AG04450 (cell line): ENCODE data around the gene PAF1. TPM values are rescaled to one million over a fixed set of nuclear protein-coding genes. Genes with fewer than 3 reads are reported as not detected.

Experiments
- CTCF ChIA-PET: fragments of 300-600, 350-600 bp; formaldehyde crosslinking; extraction: SDS; loops from one replicate; lab custom pipeline; 2022; ENCODE audit warnings: antibody characterized with exemption, inconsistent platforms; lab: Charles Lee
- POLR2A ChIA-PET: fragments of 350-600 bp; formaldehyde crosslinking; extraction: SDS; loops from one replicate; lab custom pipeline; 2021; ENCODE audit warnings: antibody characterized with exemption, inconsistent platforms; lab: Yijun Ruan, JAX
- DNase-seq: peaks from one replicate; pipeline ENCODE4 v3.0.0-alpha.2; 2011; ENCODE audit warnings: low read depth, low spot score
- H3K27ac ChIP-seq: one replicate; pipeline ENCODE4 v1.5.1; 2012; ENCODE audit warnings: low read depth, low read length, control low read depth
- H3K27me3 ChIP-seq: one replicate; pipeline ENCODE4 v1.6.0; 2012; ENCODE audit warnings: low read length; ENCODE audit not compliant: control insufficient read depth, insufficient read depth
- H3K4me3 ChIP-seq: 2 replicates; pipeline ENCODE4 v1.5.1; 2011; ENCODE audit warnings: mild to moderate bottlenecking, low read depth, low read length, control low read depth
- H3K9me3 ChIP-seq: 2 replicates; pipeline ENCODE4 v1.5.1; 2012; ENCODE audit warnings: low read length; ENCODE audit not compliant: control insufficient read depth, insufficient read depth
- polyA plus RNA-seq: library from polyadenylated mRNA; depleted of rRNA; stranded (reverse); fragments of >200 nt; gene quantifications from 2 replicates; pipeline ENCODE4 v1.2.3, GENCODE V29; 2011
- TF ChIP-seq, protein P1 (sequence below): IDR thresholded peaks from 2 replicates; pipeline ENCODE4 v1.5.1; 2011; ENCODE audit warnings: low read depth, low read length, control low read depth, inconsistent platforms

Gene PAF1
- polyA plus RNA-seq, 1 experiment, result 60.5 TPM

DNA sequence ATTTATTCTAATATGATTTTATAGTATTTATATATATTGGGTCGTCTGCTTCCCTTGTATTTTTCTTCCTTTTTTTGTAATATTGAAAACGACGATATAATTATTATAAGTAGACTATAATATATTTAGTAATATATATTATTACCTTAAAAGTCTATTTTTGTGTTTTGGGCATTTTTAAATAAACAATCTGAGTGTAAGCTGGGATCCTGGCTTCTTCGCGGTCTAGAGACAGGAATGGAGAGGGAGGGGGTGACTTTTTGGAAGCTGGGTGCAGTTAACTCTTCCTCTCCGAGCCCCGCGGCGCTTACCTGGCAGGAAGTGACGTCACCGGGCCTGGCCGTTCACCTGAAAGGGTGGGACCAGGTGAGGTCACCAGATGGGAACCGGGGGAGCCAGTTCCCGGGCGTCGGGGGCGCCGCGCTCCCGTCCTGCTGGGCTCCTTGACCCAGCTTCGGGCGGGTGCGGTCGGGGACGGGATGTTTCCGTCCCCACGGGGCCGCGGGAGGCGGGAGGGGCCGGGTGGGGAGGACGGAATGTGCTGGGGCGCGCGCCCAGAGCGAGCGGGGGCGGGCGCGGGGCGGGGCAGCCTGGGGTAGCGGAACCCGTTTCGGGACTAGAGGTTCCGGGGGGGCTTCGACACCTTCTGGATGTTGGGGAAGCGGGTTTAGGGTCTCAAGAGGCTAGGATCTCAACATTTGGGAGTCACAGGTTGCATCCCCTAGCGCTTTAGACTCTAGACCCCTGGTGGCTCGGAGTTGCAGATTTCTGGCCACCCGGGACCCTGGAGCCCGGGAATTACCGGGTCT is 18.5 kb upstream of the PAF1 start:
- ChIA-PET CTCF (interaction anchor here (0.6 to 2.7 kb wide), 2 partner anchors 11 to 35 kb away, joined by 7 to 12 read pairs; no protein-coding TSS in a partner anchor), POLR2A (interaction anchor here (3.8 kb wide), 2 partner anchors 11 to 18 kb away, joined by 22 to 27 read pairs; partner anchors contain the start of genes MED29 and PAF1)
- H3K4me3 ChIP-seq, result peak overlapping the region; percentile 93
- TF ChIP-seq, protein P1, sequence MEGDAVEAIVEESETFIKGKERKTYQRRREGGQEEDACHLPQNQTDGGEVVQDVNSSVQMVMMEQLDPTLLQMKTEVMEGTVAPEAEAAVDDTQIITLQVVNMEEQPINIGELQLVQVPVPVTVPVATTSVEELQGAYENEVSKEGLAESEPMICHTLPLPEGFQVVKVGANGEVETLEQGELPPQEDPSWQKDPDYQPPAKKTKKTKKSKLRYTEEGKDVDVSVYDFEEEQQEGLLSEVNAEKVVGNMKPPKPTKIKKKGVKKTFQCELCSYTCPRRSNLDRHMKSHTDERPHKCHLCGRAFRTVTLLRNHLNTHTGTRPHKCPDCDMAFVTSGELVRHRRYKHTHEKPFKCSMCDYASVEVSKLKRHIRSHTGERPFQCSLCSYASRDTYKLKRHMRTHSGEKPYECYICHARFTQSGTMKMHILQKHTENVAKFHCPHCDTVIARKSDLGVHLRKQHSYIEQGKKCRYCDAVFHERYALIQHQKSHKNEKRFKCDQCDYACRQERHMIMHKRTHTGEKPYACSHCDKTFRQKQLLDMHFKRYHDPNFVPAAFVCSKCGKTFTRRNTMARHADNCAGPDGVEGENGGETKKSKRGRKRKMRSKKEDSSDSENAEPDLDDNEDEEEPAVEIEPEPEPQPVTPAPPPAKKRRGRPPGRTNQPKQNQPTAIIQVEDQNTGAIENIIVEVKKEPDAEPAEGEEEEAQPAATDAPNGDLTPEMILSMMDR, result 0 out of 2 replicates have a peak, but pooled peaks have one; percentile 7
- H3K9me3 ChIP-seq, result peaks cover 8% of the 10 kb centered on the region; the same call in 1 of the 2 replicates
- peak overlapping the region; percentile 96 for H3K27ac ChIP-seq
- no peaks in the 10 kb centered on the region for H3K27me3 ChIP-seq
- DNase-seq, result no peak

DNA sequence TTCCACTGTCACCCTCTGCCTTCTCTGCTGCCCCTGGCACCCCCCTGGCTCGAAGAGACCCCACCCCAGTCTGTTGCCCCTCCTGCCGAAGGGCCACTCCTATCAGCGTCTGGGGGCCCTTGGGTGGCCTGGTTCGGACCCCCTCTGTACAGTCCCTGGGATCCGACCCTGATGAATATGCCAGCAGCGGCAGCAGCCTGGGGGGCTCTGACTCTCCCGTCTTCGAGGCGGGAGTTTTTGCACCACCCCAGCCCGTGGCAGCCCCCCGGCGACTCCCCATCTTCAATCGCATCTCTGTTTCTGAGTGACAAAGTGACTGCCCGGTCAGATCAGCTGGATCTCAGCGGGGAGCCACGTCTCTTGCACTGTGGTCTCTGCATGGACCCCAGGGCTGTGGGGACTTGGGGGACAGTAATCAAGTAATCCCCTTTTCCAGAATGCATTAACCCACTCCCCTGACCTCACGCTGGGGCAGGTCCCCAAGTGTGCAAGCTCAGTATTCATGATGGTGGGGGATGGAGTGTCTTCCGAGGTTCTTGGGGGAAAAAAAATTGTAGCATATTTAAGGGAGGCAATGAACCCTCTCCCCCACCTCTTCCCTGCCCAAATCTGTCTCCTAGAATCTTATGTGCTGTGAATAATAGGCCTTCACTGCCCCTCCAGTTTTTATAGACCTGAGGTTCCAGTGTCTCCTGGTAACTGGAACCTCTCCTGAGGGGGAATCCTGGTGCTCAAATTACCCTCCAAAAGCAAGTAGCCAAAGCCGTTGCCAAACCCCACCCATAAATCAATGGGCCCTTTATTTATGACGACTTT is 17.7 kb upstream of the PAF1 start:
- DNase-seq, result no peak
- ChIA-PET CTCF (interaction anchor here (2.7 kb wide), 1 partner anchor 10 kb away, joined by 12 read pairs; no protein-coding TSS in a partner anchor), POLR2A (interaction anchor here (3.7 to 3.8 kb wide), 3 partner anchors 10 to 27 kb away, joined by 20 to 27 read pairs (median 22); partner anchors contain the start of genes MED29, PAF1 and RPS16)
- no peaks in the 10 kb centered on the region for H3K27me3 ChIP-seq
- TF ChIP-seq, protein P1, result no peak
- H3K9me3 ChIP-seq, result peaks cover 8% of the 10 kb centered on the region; the same call in 1 of the 2 replicates
- peak overlapping the region; percentile 57 for H3K27ac ChIP-seq
- peak overlapping the region; percentile 93 for H3K4me3 ChIP-seq

DNA sequence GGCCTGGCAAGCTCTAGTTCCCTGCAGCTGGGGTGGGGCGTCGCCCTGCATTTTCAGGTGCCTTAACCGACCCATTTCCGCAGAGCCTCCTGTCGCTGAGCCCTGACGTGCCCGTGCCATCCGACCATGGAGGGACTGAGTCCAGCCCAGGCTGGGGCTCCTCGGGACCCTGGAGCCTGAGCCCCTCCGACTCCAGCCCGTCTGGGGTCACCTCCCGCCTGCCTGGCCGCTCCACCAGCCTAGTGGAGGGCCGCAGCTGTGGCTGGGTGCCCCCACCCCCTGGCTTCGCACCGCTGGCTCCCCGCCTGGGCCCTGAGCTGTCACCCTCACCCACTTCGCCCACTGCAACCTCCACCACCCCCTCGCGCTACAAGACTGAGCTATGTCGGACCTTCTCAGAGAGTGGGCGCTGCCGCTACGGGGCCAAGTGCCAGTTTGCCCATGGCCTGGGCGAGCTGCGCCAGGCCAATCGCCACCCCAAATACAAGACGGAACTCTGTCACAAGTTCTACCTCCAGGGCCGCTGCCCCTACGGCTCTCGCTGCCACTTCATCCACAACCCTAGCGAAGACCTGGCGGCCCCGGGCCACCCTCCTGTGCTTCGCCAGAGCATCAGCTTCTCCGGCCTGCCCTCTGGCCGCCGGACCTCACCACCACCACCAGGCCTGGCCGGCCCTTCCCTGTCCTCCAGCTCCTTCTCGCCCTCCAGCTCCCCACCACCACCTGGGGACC is 16.9 kb upstream of the PAF1 start:
- ChIA-PET CTCF (interaction anchor here (2.7 kb wide), 1 partner anchor 10 kb away, joined by 12 read pairs; no protein-coding TSS in a partner anchor), POLR2A (interaction anchor here (3.7 to 3.8 kb wide), 3 partner anchors 10 to 28 kb away, joined by 20 to 27 read pairs (median 22); partner anchors contain the start of genes MED29, PAF1 and RPS16)
- H3K4me3 ChIP-seq, result peak overlapping the region; percentile 93
- no peak for DNase-seq
- TF ChIP-seq, protein P1, result no peak
- H3K9me3 ChIP-seq, result peaks cover 8% of the 10 kb centered on the region; the same call in 1 of the 2 replicates
- peak overlapping the region; percentile 57 for H3K27ac ChIP-seq
- no peaks in the 10 kb centered on the region for H3K27me3 ChIP-seq

DNA sequence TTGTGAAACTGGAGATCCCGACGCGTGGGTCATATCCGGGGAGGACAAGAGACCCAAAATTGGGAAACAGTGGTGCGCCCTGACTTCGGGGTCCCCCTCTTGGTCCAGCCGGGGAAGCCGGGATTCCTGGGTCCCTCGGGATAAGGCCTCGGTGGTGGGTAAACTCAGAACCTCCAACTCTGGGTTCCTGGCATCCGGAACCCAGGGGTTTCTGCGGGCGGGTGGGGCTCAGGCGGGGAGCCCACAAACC is 16.4 kb upstream of the PAF1 start:
- TF ChIP-seq, protein P1, result no peak
- peak overlapping the region; percentile 81 for H3K27ac ChIP-seq
- ChIA-PET CTCF (interaction anchor here (2.7 kb wide), 1 partner anchor 9 kb away, joined by 12 read pairs; no protein-coding TSS in a partner anchor), POLR2A (interaction anchor here (3.7 to 3.8 kb wide), 3 partner anchors 9 to 29 kb away, joined by 20 to 27 read pairs (median 22); partner anchors contain the start of genes MED29, PAF1 and RPS16)
- H3K4me3 ChIP-seq, result peak overlapping the region; percentile 93
- peaks cover 8% of the 10 kb centered on the region; the same call in 1 of the 2 replicates for H3K9me3 ChIP-seq
- H3K27me3 ChIP-seq, result no peaks in the 10 kb centered on the region
- no peak for DNase-seq
